Smooth muscle cell (in vitro differentiated cells): ENCODE data around the gene PDXP. TPM values are rescaled to one million over a fixed set of nuclear protein-coding genes. Genes with fewer than 3 reads are reported as not detected.
A peak's percentile ranks its signal among the peaks of the same experiment; 100 is the strongest.

ENCODE experiments used
- DNase-seq: peaks from one replicate; lab custom pipeline; 2025; ENCODE audit not compliant: unreplicated experiment; lab: John Stamatoyannopoulos, UW
- H2AFZ ChIP-seq: fragments of 200-600 bp; sonication (generic); 2 replicates; pipeline ENCODE4 v1.6.0; 2016; ENCODE audit warnings: antibody characterized with exemption, low read depth, mild to moderate bottlenecking
- H3F3A ChIP-seq: fragments of 200-600 bp; sonication (generic); 2 replicates; pipeline ENCODE4 v1.6.0; 2017; ENCODE audit warnings: antibody characterized with exemption, low read depth
- H3K27ac ChIP-seq: fragments of 200-600 bp; sonication (generic); 2 replicates; pipeline ENCODE4 v1.5.1; 2016; ENCODE audit warnings: low read depth, mild to moderate bottlenecking
- H3K27me3 ChIP-seq: fragments of 200-600 bp; sonication (generic); 2 replicates; pipeline ENCODE4 v1.6.1; 2016; ENCODE audit warnings: low read depth, mild to moderate bottlenecking
- H3K36me3 ChIP-seq: fragments of 200-600 bp; sonication (generic); 2 replicates; pipeline ENCODE4 v1.5.1; 2016; ENCODE audit warnings: low read depth
- H3K4me1 ChIP-seq: fragments of 200-600 bp; sonication (generic); 2 replicates; pipeline ENCODE4 v1.5.1; 2016; ENCODE audit warnings: low read depth
- H3K4me2 ChIP-seq: fragments of 200-600 bp; sonication (generic); 2 replicates; pipeline ENCODE4 v1.6.0; 2016; ENCODE audit warnings: mild to moderate bottlenecking
- H3K4me3 ChIP-seq: fragments of 200-600 bp; sonication (generic); 2 replicates; pipeline ENCODE4 v1.5.1; 2016; ENCODE audit warnings: mild to moderate bottlenecking
- H3K79me2 ChIP-seq: fragments of 200-600 bp; sonication (generic); 2 replicates; pipeline ENCODE4 v1.6.0; 2016; ENCODE audit warnings: low read depth, mild to moderate bottlenecking
- H3K9ac ChIP-seq: fragments of 200-600 bp; sonication (generic); 2 replicates; pipeline ENCODE4 v1.6.0; 2016; ENCODE audit warnings: low read depth
- H3K9me3 ChIP-seq: fragments of 200-600 bp; sonication (generic); replicated peaks from 2 replicates; pipeline ENCODE4 v1.5.1; 2016; ENCODE audit warnings: low read depth
- H4K20me1 ChIP-seq: fragments of 200-600 bp; sonication (generic); 2 replicates; pipeline ENCODE4 v1.6.0; 2016; ENCODE audit warnings: low read depth
- WGBS: methylation state at CpG from one replicate; pipeline ENCODE4 v1.1.7; 2016; ENCODE audit warnings: low lambda C conversion rate; 5-methylcytosine and 5-hydroxymethylcytosine counted together
- polyA plus RNA-seq: library from polyadenylated mRNA; unstranded; fragments of >200 nt; fragmentation: Nextera tagmentation; extraction: Ambion mirVana; gene quantifications from 2 replicates; pipeline ENCODE4 v1.2.1, GENCODE V29; 2016
- total RNA-seq: library from RNA; depleted of rRNA; stranded (reverse); fragments of >200 nt; gene quantifications from 2 replicates; pipeline ENCODE4 v1.2.3, GENCODE V29; 2014
- TF ChIP-seq, protein P1 (sequence below): fragments of 200-600 bp; sonication (generic); IDR thresholded peaks from 2 replicates; pipeline ENCODE4 v1.5.1; 2017; ENCODE audit warnings: borderline replicate concordance, mild to moderate bottlenecking, antibody characterized with exemption; ENCODE audit not compliant: insufficient read depth, poor library complexity, severe bottlenecking

PDXP gene
- total and polyA plus RNA-seq, 2 experiments from 2014 or later: 16.5 to 20.7 TPM

- Histone ChIP-seq H4K20me1 (peaks cover 7% of the 10 kb centered on the region), H3K4me1 (no peaks in the 10 kb centered on the region), H3K9ac (no peak overlapping the region), H3K36me3 (no peaks in the 10 kb centered on the region), H3K9me3 (no peaks in the 10 kb centered on the region), H3K4me2 (peak overlapping the region; percentile 85), H3K27me3 (no peaks in the 10 kb centered on the region), H3K27ac (no peak overlapping the region), H2AFZ (no peak overlapping the region), H3K79me2 (no peaks in the 10 kb centered on the region), H3F3A (no peaks in the 10 kb centered on the region), H3K4me3 (peak overlapping the region; percentile 50)
- DNase-seq: no peak
- WGBS: 18% methylated on average over 3 of the region's 3 CpGs
- TF ChIP-seq, protein P1, sequence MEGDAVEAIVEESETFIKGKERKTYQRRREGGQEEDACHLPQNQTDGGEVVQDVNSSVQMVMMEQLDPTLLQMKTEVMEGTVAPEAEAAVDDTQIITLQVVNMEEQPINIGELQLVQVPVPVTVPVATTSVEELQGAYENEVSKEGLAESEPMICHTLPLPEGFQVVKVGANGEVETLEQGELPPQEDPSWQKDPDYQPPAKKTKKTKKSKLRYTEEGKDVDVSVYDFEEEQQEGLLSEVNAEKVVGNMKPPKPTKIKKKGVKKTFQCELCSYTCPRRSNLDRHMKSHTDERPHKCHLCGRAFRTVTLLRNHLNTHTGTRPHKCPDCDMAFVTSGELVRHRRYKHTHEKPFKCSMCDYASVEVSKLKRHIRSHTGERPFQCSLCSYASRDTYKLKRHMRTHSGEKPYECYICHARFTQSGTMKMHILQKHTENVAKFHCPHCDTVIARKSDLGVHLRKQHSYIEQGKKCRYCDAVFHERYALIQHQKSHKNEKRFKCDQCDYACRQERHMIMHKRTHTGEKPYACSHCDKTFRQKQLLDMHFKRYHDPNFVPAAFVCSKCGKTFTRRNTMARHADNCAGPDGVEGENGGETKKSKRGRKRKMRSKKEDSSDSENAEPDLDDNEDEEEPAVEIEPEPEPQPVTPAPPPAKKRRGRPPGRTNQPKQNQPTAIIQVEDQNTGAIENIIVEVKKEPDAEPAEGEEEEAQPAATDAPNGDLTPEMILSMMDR: no peak
Measured at GRCh38 chr22:37697538-37697835, 39.0 kb downstream of the PDXP start.

GRCh38 chr22:37701141-37701786 is 42.7 kb downstream of the PDXP start:
- Histone ChIP-seq H3K4me2 (no peak overlapping the region), H3K4me1 (no peaks in the 10 kb centered on the region), H3K27me3 (no peaks in the 10 kb centered on the region), H3K9ac (no peak overlapping the region), H2AFZ (no peak overlapping the region), H3K27ac (no peak overlapping the region), H4K20me1 (peaks cover 14% of the 10 kb centered on the region), H3K79me2 (no peaks in the 10 kb centered on the region), H3K9me3 (no peaks in the 10 kb centered on the region), H3F3A (no peaks in the 10 kb centered on the region), H3K36me3 (no peaks in the 10 kb centered on the region), H3K4me3 (no peak overlapping the region)
- TF ChIP-seq, protein P1: no peak
- DNase-seq: no peak
- WGBS: 89% methylated on average over 8 of the region's 8 CpGs

- Histone ChIP-seq H3K4me2 (no peak overlapping the region), H3K4me3 (no peak overlapping the region), H3K27me3 (no peaks in the 10 kb centered on the region), H3K4me1 (no peaks in the 10 kb centered on the region), H3K9ac (no peak overlapping the region), H3K79me2 (no peaks in the 10 kb centered on the region), H3K27ac (no peak overlapping the region), H3F3A (no peaks in the 10 kb centered on the region), H2AFZ (no peak overlapping the region), H3K9me3 (no peaks in the 10 kb centered on the region), H3K36me3 (no peaks in the 10 kb centered on the region), H4K20me1 (peaks cover 15% of the 10 kb centered on the region)
- TF ChIP-seq, protein P1: no peak
- no peak for DNase-seq
- WGBS: 81% methylated on average over 7 of the region's 7 CpGs
Measured at GRCh38 chr22:37703906-37704305, 45.4 kb downstream of the PDXP start.

GRCh38 chr22:37704645-37705044 is 46.1 kb downstream of the PDXP start:
- H3K79me2 ChIP-seq: no peaks in the 10 kb centered on the region

More at GRCh38 chr22:37704645-37705044, 46.1 kb downstream of the PDXP start:
- no peaks in the 10 kb centered on the region for H3K27me3 ChIP-seq
- no peaks in the 10 kb centered on the region for H3F3A ChIP-seq
- no peak for DNase-seq
- H3K4me2 ChIP-seq: no peak overlapping the region
- H3K9ac ChIP-seq: no peak overlapping the region
- no peaks in the 10 kb centered on the region for H3K9me3 ChIP-seq
- TF ChIP-seq, protein P1: no peak
- H3K4me1 ChIP-seq: no peaks in the 10 kb centered on the region
- no peak overlapping the region for H3K4me3 ChIP-seq
- 98% methylated on average over 3 of the region's 3 CpGs for WGBS
- H3K36me3 ChIP-seq: no peaks in the 10 kb centered on the region
- H3K27ac ChIP-seq: no peak overlapping the region
- H4K20me1 ChIP-seq: peaks cover 15% of the 10 kb centered on the region
- H2AFZ ChIP-seq: no peak overlapping the region
